HG03064 (cell line): ENCODE results near the gene GRK3.
A peak's percentile ranks its signal among the peaks of the same experiment; 100 is the strongest.

Experiments
- ATAC-seq: cut with Tn5 transposase; IDR thresholded peaks from one replicate; pipeline ENCODE4 v1.9.1; 2021; ENCODE audit warnings: low read depth; ENCODE audit not compliant: unreplicated experiment

GRK3 gene

DNA sequence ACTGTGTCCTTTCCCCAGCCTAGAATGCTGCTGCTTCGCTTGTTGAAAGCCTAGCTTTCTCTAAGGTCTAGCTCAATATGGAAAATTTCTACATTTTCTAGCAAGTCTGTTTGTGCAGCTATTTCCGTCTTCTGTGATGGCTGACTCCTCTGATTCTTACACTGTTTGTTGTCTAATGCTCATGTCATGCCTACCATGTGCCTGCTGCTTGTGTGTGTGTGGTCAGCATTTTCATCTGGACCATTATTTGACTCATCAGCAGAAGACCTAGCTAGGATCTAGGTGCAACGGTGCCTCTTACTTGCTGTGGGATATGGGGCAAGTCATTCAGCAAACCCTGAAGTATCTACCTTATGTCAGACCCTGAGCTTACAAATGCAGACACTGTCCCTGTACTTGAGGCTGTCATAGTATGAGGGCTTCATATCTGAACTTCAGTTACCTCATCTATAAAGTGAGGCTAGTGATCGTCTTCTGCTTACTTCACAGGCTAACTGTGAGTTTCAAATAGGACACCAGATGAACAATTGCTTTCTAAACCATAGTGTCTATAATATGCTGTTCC, 91.0 kb downstream of the GRK3 start:
- no peak for ATAC-seq

GRCh38 chr22:25656724-25657123, 92.2 kb downstream of the GRK3 start:
- peak; percentile 77 for ATAC-seq

- ATAC-seq: no peak
Measured at GRCh38 chr22:25658633-25659032, 94.2 kb downstream of the GRK3 start.

DNA sequence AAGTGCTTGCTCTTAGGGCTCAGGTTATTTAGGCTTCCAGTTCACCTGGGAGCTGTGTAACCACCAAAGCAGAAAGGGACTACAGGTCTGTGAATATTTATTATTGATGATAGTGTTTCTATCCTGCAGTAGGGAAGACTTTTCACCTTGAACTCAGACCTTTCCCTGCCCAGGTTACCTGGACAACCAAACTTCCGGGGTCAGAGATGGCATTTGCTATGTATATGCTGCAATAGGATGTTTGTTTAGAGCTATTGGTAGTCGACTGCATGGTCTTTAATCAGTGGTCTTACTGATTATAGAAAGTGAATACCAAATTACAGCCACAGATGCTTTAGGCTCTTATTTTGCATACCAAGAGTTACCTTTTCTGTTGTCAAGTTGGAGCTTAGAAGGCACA, 94.9 kb downstream of the GRK3 start:
- ATAC-seq: no peak

- ATAC-seq: no peak
Measured at GRCh38 chr22:25660336-25660735, 95.9 kb downstream of the GRK3 start.

DNA sequence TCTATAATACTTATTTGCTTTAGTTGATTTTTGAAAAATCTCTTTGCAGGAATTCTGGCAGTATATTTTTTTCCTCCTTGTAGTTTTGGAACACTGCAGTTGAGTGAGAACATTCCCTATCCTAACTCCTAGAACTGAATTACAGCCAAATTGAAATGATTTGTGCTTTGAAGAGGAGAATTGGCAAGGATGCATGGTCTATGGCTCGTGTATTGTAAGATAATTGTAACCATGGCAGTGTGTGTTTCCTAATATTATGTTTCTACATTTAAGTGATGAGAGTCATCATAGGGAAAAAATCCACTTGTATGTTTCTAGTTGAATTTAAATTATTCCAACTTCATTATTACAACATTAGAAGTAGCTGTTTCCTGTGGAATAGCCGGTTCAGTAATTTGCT, 96.6 kb downstream of the GRK3 start:
- no peak for ATAC-seq

- ATAC-seq: no peak
Measured at GRCh38 chr22:25663654-25664053, 99.2 kb downstream of the GRK3 start.

DNA sequence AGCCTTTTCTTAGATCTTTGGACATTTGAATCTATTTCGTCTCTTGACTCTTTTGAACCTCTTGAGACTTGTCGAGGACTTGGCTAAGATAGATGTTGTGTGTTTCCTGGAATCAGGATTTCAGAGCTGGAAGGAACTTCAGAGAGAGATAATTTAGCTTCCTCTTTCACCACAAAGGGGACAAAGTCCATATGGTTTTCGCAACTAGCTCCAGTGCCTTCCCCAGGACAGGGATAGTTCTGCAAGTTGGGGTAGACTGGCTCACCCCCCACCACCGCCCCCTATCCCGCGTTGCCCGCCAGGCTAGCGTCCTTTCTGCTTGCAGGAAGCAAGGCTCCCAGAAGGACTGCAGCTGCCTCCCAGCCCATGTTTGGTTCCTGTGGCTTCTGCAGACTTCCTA, 101.8 kb downstream of the GRK3 start:
- no peak for ATAC-seq

GRCh38 chr22:25668437-25668836, 104.0 kb downstream of the GRK3 start:
- ATAC-seq: no peak

- ATAC-seq: no peak
Measured at GRCh38 chr22:25669253-25670069, 105.0 kb downstream of the GRK3 start.

GRCh38 chr22:25670070-25670461, 105.6 kb downstream of the GRK3 start:
- ATAC-seq: no peak

DNA sequence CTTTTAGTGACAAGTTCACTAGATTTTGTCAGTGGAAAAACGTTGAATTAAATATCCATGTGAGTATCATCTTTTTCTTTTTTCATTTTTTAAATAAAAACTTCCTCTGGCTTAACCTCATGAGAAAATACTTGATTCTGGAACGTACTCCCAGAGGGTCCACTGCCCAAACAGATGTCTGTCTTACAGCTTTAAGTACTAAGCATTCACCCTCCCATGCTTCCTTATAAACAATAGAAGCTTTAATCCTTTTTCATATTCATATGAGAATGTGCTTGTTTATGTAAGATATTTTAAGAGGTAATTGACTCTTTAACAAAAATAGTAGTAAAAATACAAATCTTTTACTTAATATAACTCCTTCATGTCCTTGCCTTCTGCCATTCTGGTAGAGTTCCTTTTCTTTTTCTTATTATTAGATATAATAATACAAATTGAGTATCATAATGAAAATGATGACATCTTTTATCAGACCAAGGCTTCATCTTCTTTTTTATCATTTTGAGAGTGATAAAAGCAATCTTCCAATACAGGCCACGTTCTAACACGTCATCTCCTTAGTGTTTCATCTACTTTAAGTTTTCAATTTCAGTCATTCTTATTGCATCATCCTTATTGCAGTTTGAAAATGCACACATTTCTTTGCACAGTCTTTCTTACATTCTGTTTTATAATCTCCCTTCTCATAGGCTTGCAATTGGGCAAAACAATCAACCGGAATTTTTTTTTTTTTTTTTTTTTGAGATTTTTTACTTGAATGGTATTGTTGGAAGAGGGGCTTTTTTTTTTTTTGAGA, 108.0 kb downstream of the GRK3 start:
- no peak for ATAC-seq

DNA sequence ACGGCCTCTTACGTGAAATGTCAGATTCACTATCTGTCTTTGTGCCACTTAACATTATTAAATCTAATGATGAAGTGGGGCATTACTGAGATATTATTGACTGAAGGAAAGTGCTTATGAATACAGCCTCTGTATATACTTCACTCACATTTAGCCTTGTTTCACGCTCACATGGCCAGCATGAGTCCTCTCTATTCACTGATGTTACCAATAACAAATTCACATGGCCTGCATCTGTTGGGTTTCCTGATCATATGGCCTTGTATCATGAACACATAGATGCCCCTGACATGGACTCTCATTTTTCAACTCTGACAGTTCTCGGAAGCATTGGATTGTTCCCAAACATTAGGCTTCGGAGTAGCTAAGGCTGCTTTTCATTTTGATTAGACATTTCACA, 109.2 kb downstream of the GRK3 start:
- ATAC-seq: no peak

- no peak for ATAC-seq
Measured at GRCh38 chr22:25677631-25678030, 113.2 kb downstream of the GRK3 start.

DNA sequence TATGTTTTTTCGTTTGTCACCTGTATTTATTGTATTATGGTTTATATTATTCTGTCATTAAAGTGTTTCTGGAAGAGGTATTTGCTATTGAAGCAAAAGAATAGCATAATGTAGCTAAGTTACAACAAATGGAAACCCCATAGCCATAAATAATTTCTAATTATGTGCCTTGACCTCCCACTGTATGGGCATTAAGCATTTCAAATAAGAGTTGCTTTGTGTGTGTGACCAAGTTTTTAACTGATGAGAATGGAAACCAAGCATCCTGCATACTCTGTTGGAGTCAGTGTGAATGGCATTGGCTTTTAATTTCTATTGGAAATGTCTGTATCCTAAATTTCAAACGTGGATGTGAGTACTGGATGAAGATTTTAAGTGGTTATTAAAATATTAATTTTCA, 115.6 kb downstream of the GRK3 start:
- ATAC-seq: no peak

DNA sequence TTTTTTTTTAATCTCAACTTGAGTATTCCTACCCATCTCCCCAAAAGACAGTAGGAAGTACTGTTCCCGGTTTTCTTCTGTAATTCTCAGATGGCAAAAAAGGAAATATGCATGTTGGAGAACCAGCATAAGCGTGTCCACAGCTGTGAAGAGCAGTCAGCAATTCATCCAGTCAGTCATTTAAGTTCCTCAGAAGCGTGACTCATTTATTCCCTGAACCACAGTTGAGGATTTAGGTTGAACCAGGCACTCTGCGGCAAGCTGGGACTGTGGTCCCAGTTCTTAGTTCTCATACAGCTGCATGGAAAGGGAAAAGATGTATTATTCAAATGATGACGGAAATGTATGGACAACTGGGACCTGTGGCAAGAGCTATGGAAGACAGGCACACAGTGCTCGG, 116.5 kb downstream of the GRK3 start:
- no peak for ATAC-seq

- ATAC-seq: no peak
Measured at GRCh38 chr22:25682109-25682508, 117.6 kb downstream of the GRK3 start.

DNA sequence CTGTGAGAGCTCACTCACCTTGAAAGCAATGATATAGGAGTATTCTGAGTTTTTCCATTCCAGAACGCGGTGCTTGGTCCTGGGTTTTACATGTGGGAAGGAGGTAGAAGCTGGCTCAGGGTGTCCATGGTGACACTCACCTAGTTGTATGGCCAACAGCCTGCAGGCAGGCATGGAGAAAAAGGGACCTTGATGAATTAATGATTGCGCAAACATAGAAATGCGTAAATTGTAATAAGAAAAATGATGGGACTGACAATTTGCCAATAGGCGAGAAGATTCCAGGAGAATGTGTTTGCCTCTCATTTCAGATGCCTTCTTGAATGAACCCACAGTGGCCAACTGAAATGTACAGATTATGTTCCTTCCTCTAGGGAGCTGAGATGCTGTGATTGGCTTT, 124.2 kb downstream of the GRK3 start:
- ATAC-seq: no peak

- no peak for ATAC-seq
Measured at GRCh38 chr22:25689631-25690030, 125.2 kb downstream of the GRK3 start.

GRCh38 chr22:25690798-25691197, 126.3 kb downstream of the GRK3 start:
- ATAC-seq: no peak

- no peak for ATAC-seq
Measured at GRCh38 chr22:25692397-25693267, 128.2 kb downstream of the GRK3 start.
